ENCODE measurements around the gene RASSF4.

- TF ChIP-seq CTCF (IDR thresholded peaks at IDR 0.05; ENCODE audit: low read depth, low read length) (no peak), EZH2phosphoT487 (IDR thresholded peaks at IDR 0.05; ENCODE audit: low read depth) (no peak)
Measured at GRCh38 chr10:44944354-44944753, 15.2 kb upstream of the RASSF4 start.

All from OCI-LY3 (cell line).